ENCODE measurements around the gene TSC2.
"Not testable (repeated sequence)": the region's sequence is repeated elsewhere in the genome, so short reads cannot be mapped to it uniquely, and the experiment has no call there.

TSC2 gene

DNA sequence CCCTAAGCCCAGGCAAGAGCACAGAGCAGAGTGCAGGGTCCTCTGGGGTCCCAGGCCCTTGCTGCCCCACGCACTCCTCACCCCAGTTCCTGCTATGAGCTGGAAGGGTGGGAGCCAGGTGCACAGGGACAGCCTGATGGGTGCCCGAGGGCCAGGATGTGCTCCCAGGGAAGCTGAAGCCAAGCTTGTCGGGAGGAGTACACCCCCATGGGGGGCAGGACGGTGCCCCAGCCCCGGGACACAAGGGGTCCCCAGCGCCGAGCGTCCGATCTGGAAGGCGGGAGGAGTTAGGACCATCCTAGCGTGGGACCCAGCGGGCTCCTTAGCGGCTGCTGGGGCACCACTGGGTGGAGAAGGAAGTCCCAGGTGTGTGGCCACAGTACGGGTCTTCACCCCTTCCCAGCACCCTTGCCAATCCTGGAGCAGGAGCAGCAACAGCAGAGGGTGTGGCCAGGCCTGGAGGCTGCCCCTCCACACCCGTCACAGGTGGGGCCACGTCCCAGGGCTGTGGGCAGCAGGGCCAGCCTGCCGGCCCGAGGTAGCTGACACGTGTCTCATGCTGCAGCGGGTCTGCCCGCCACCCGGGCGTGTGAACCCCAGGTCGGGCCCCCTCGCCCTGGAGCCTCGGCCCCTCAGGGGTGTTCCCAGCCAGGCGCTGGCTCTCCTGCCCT, 76.1 kb downstream of the TSC2 start:
- not testable (repeated sequence) for DNase-seq (ENCODE audit: low read depth)

DNA sequence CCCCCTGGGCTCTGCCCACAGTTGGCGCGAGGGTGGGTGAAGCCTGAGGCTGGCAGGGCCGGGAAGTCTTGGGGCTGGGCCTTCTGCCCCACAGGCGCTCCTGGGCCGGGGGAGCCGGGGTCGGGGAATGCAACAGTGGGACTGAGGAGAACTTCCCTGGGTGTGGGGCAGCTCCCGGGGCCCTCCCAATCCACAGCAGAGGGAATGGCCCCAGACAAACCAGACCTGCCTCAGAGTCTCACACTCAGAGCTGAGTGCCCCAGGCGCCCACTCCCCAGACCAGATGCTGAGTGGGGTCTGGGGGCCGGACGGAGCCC, 76.5 kb downstream of the TSC2 start:
- not testable (repeated sequence) for DNase-seq (ENCODE audit: low read depth)

GRCh38 chr16:2124694-2125444, 77.1 kb downstream of the TSC2 start:
- DNase-seq (ENCODE audit: low read depth) = not testable (repeated sequence)

DNA sequence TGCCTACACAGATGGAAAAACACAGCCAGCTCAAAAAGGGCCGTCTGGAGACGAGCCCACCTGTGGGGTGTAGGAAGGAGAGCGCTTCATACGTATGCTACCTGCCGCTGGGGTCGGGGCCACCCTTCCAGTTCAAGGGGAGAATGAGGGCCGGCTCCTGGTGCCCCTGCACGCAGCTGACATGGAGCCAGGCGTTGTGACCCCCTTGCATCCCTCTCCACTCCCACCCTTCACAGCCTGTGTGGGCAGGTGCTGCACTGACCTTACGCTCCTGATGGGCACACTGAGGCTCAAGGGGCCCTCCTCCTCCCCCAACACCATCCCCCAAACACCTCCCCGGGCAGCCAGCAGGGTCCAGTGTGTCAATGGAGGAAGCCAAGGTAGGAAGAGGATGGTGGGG, 77.8 kb downstream of the TSC2 start:
- DNase-seq (ENCODE audit: low read depth) = not testable (repeated sequence)

- DNase-seq (ENCODE audit: low read depth) = not testable (repeated sequence)
Measured at GRCh38 chr16:2126161-2126743, 78.5 kb downstream of the TSC2 start.

GRCh38 chr16:2126928-2127556, 79.3 kb downstream of the TSC2 start:
- not testable (repeated sequence) for DNase-seq (ENCODE audit: low read depth)

- not testable (repeated sequence) for DNase-seq (ENCODE audit: low read depth)
Measured at GRCh38 chr16:2127630-2128280, 80.0 kb downstream of the TSC2 start.

- DNase-seq (ENCODE audit: low read depth) = not testable (repeated sequence)
Measured at GRCh38 chr16:2129251-2129650, 81.5 kb downstream of the TSC2 start.

DNA sequence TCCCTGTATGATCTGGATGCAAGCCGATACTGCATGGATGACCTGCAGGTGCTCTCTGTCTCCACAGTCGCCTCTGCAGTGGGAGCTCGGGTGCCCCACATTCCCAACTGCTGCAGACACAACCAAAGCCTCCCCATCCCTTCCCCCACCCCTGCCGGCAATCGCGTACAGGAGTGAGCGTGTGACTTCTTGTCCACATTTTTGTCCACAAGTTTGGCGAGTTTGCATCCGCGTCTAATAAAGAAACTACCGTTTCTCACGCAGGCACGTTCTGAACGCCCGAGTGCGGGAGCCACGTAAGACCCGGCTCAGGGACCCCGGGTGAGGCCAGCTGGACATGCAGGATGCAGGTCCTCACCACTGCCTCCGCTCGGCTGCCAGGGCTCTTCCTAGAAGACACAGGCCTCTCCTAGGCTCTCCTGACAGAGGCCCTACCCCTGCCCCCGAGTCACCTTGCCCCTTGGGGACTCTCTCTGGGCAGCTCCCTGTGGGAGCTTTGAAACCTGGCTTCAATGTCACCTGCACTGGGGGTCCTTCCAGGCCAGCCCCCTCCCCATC, 82.2 kb downstream of the TSC2 start:
- DNase-seq (ENCODE audit: low read depth) = not testable (repeated sequence)

DNA sequence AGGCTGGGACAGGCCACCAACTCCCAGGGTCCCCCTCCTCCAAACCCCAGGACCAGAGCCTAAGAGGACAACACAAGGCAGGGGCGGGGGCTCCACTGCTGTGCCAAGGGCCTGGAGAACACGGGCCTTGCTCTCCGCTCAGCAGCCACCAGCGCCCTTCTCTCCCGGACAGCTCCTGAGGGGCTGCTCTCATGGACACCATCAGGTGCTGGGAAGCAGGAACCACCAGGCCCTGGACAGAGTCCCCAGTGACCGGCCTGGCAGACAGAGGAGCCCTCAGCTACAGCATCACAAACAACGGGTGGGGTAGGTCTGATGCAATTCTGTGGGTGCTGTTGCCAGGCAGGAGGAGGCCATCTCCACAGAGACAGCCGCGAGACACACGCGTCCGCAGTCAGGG, 86.0 kb downstream of the TSC2 start:
- DNase-seq (ENCODE audit: low read depth) = not testable (repeated sequence)

DNA sequence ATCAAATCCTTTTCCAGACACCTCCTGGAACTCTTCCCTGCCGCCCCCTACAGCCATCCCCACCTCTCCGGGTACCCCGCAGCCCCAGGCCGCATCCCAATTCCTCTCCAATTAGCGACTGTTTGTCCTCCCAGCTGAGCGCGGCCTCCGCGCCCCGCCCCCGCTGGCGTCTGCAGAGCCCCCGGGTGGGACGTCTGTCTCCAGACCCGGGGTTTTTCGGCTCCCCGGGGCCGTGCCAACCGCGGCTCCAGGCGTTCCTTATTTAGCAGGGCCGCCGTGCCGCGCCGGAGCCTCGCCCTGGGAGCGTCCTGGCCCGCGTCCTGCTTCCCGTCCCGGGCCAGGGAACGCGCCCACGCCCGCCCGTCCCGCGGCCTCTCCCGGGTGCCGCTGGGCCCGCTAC, 87.3 kb downstream of the TSC2 start:
- DNase-seq (ENCODE audit: low read depth) = not testable (repeated sequence)

DNA sequence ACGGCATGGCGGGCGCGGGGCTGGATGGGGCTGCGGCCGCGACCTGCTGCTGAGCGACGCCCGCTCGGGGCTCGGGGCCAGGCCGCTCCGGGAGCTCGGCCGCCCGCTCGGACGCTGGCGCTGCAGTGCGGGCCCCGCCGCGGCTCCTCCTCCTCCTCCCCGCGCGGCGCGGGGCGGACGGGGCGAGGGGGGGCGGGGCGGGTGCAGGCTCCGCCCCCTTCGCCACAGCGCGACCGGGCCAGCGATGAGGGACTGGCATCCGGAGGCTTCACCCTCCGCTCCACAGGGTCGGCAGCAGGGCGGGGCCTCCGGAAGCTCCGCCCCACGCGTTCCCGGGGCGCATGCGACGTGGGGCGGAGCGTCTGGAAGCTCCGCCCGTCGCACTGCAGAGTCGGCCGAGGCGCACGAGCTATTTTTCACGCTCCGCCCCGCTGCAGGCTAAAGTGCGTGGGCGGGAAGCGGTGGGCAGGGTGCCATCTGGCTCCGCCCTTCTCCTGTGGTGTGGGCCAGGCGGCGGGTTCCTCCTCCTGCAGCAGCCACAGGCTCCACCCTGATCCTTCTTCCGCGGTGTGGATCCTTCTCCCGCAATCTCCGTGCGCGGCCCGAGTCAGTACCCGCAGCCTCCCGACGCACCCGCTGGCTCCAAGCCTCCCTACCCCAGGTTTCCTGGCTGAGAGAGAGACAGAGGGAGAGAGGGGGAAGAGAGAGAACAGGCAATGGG, 88.1 kb downstream of the TSC2 start, which contains the start of gene PKD1:
PKD1 (minus strand) TSS at position 129 of the 721 bp plus-strand sequence. CDS start 209 bp downstream, outside the sequence.
- peak; percentile 94 for DNase-seq (ENCODE audit: low read depth)
